Kidney (tissue), 14 donors: ENCODE data around the gene TMIGD1. TPM values are rescaled to one million over a fixed set of nuclear protein-coding genes. Genes with fewer than 3 reads are reported as not detected.
A peak's percentile ranks its signal among the peaks of the same experiment; 100 is the strongest.

Experiments
- DNase-seq, 5 donors: peaks; one replicate each; pipeline ENCODE4 v3.0.0-alpha.2; 2013 to 2020
- FAIRE-seq: peaks from 2 replicates; lab custom pipeline; 2012; peaks lifted over from hg19 to GRCh38; lab: Jason Lieb, UNC
- H3K27ac ChIP-seq, 2 donors: one replicate each; pipeline ENCODE4 v1.7.0; 2013; ENCODE audit warnings: low read depth in 2 of 2, low read length in 2 of 2, inconsistent platforms in 1 of 2
- H3K27me3 ChIP-seq: one replicate; pipeline ENCODE4 v1.7.1; 2013; ENCODE audit warnings: low read length, inconsistent platforms; ENCODE audit not compliant: control insufficient read depth, insufficient read depth
- H3K36me3 ChIP-seq, 3 donors: one replicate each; pipeline versions ENCODE4 v1.7.0 to v1.7.1; 2013; ENCODE audit warnings: low read length in 3 of 3, control low read depth in 1 of 3, inconsistent platforms in 1 of 3; ENCODE audit not compliant: insufficient read depth in 3 of 3, control insufficient read depth in 2 of 3
- H3K4me1 ChIP-seq, 3 donors: one replicate each; pipeline versions ENCODE4 v1.7.0 to v1.7.1; 2013; ENCODE audit warnings: low read length in 3 of 3, inconsistent platforms in 1 of 3, low read depth in 1 of 3; ENCODE audit not compliant: control insufficient read depth in 2 of 3, insufficient read depth in 2 of 3
- H3K4me3 ChIP-seq, 3 donors: one replicate each; pipeline versions ENCODE4 v1.7.0 to v1.8.1; 2013; ENCODE audit warnings: low read length in 3 of 3, control low read depth in 1 of 3, inconsistent platforms in 1 of 3
- H3K9ac ChIP-seq, 3 donors: one replicate each; pipeline versions ENCODE4 v1.7.0 to v1.7.1; 2013; ENCODE audit warnings: low read length in 3 of 3, control low read depth in 1 of 3, inconsistent platforms in 1 of 3
- H3K9me3 ChIP-seq, 3 donors: one replicate each; pipeline versions ENCODE4 v1.7.0 to v1.7.1; 2013; ENCODE audit warnings: low read length in 3 of 3, control low read depth in 1 of 3, inconsistent platforms in 1 of 3; ENCODE audit not compliant: control insufficient read depth in 2 of 3, insufficient read depth in 1 of 3
- CTCF ChIP-seq: IDR thresholded peaks from 3 replicates; pipeline ENCODE4 v1.5.1; 2012; ENCODE audit warnings: mild to moderate bottlenecking, moderate library complexity, borderline replicate concordance; ENCODE audit not compliant: insufficient read depth; ENCODE audit errors: extremely low read depth
- intact Hi-C: fragments of 100-400 bp; cut with DNase I; formaldehyde crosslinking; loops from one replicate; pipeline ENCODE4 v1.11.1; 2022
- polyA plus RNA-seq: library from polyadenylated mRNA; stranded (reverse); fragments of 350-450 nt; fragmentation: Illumina TruSeq; extraction: RNeasy Lipid Tissue Mini Kit (QIAGEN cat#74804); gene quantifications from one replicate; pipeline ENCODE4 v1.2.3, GENCODE V29; 2014; ENCODE audit warnings: low read depth, low replicate concordance; ENCODE audit not compliant: insufficient read depth
- total RNA-seq: library from RNA; stranded (reverse); fragmentation: NEBNext Ultra II Directional; extraction: Animal tissue kit (Norgen Biotek cat#: 25700); gene quantifications from one replicate; pipeline ENCODE4 v1.2.1, GENCODE V29; 2021
- donor health status: control.
- donor health status: control.
- donor health status: control.
- donor health status: control.
- donor health status: control.
- donor health status: DM: yes; HTN: yes; CAD: no.
- donor health status: Normal renal cell carcinoma (clear cell type).

Gene TMIGD1
- total and polyA plus RNA-seq, 2 donors from 2014 or later: 0.90 TPM; not detected in 1

DNA sequence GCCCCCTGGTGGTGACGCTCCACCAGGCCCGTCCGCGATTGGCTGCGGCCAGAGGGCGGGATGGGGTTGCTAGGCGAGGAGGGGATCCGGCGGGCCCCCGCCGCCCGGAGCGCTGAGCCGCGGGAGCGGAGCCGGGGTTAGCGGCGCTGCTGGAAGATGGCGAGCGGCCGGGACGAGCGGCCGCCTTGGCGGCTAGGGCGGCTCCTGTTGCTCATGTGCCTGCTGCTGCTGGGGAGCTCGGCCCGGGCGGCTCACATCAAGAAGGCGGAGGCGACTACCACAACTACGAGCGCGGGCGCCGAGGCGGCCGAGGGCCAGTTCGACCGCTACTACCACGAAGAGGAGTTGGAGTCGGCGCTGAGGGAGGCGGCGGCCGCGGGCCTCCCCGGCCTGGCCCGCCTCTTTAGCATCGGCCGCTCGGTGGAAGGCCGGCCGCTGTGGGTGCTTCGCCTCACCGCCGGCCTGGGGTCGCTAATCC, 45.0 kb upstream of the TMIGD1 start, which contains the start of gene CPD:
Gene CPD, plus strand, starts transcription at position 103 of the 478 bp plus-strand sequence. Its CDS starts 54 bp downstream, at position 157.
- H3K4me3 ChIP-seq: peak within 1 kb of the TSS; percentile 68 to 90 (median 81)
- peaks cover 4 to 11% (median 11%) of the 10 kb centered on the region in 3 donors for H3K4me1 ChIP-seq
- no peaks in the 10 kb centered on the region for H3K27me3 ChIP-seq
- no peaks in the 10 kb centered on the region for H3K36me3 ChIP-seq
- no peak for TF ChIP-seq CTCF
- intact Hi-C loops: no loop called here
- no peaks in the 10 kb centered on the region for H3K9me3 ChIP-seq
- FAIRE-seq (no peak), DNase-seq (peak; percentile 97 to 99 (median 98))
- peak within 1 kb of the TSS; percentile 81 to 89 for H3K27ac ChIP-seq
- peak within 1 kb of the TSS; percentile 46 to 81 (median 81) for H3K9ac ChIP-seq

- Histone ChIP-seq H3K4me3 (peak overlapping the region; percentile 60 to 90 (median 81)), H3K4me1 (peaks cover 4 to 11% (median 11%) of the 10 kb centered on the region in 3 donors), H3K36me3 (no peaks in the 10 kb centered on the region), H3K9me3 (no peaks in the 10 kb centered on the region), H3K27me3 (no peaks in the 10 kb centered on the region), H3K9ac (peak overlapping the region; percentile 13 to 81 (median 46)), H3K27ac (peak overlapping the region; percentile 61 to 81)
- intact Hi-C loops: no loop called here
- FAIRE-seq (no peak), DNase-seq (peak in 3 of 5 donors; percentile 45 to 69 (median 69))
- peak; percentile 33 for TF ChIP-seq CTCF
These were observed 44.5 kb upstream of the TMIGD1 start for GRCh38 chr17:30378241-30378824.

DNA sequence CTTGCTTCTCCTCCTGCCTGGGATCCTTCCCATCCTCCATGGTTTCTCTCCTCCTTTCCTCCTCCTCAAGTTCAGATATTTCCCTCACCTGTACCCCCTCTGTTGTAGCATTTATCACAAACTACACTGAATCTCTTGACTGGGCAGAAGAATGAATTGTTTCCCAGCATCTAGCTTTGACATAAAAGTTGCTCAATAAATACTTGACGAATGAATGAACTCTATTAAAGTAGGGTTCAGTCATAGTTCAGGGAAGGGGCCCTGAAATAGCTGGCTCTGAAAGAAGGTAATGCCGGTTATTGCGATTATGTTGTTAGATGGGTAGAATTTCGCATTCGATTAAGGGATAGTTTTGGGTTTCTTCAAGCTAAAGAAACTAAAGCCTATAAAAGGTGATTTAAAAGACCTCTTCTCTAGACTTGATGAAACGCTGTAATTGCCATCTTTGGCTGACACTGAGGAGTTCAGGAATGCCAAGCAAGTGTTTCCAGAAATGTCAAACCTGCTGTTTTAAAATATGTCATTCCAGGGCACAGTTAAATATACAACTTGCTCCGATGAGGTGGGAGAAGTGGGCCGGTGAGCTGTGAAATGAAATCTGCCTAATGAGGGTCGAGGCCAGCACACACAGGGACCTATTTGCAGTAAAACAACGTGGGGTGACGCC, 43.9 kb upstream of the TMIGD1 start:
- FAIRE-seq (no peak), DNase-seq (peak in 1 of 5 donors; percentile 44)
- no peak for TF ChIP-seq CTCF
- peak overlapping the region in 1 of 2 donors; percentile 61 for H3K27ac ChIP-seq
- intact Hi-C loops: no loop called here
- no peaks in the 10 kb centered on the region for H3K27me3 ChIP-seq
- peaks cover 4 to 11% (median 11%) of the 10 kb centered on the region in 3 donors for H3K4me1 ChIP-seq
- no peaks in the 10 kb centered on the region for H3K36me3 ChIP-seq
- H3K9me3 ChIP-seq: no peaks in the 10 kb centered on the region
- H3K4me3 ChIP-seq: peak overlapping the region; percentile 60 to 90 (median 81)
- peak overlapping the region in 1 of 3 donors; percentile 81 for H3K9ac ChIP-seq
